Endothelial cell of umbilical vein (primary cell): Measurements from ENCODE around the gene CTBP2. TPM values are rescaled to one million over a fixed set of nuclear protein-coding genes. Genes with fewer than 3 reads are reported as not detected.

Experiments
- BruUV-seq: library from RNA; stranded (reverse); fragments of 400-500 nt; replicated peaks from 2 replicates; lab custom pipeline; 2021; lab: Mats Ljungman, UMichigan
- CTCF ChIA-PET: fragments of 300-600, 350-600 bp; sonication (Branson Sonifier 250); formaldehyde crosslinking; loops from one replicate; lab custom pipeline; 2021; ENCODE audit warnings: antibody characterized with exemption, inconsistent platforms; lab: Charles Lee
- POLR2A ChIA-PET: fragments of 300-600, 350-600 bp; sonication (Branson Sonifier 250); formaldehyde crosslinking; loops from one replicate; lab custom pipeline; 2021; ENCODE audit warnings: antibody characterized with exemption, inconsistent platforms; lab: Charles Lee
- DNase-seq: peaks from one replicate; pipeline ENCODE4 v3.0.0-alpha.2; 2011; ENCODE audit warnings: low read depth, low spot score
- FAIRE-seq: peaks from 2 replicates; lab custom pipeline; 2011; peaks lifted over from hg19 to GRCh38; lab: Jason Lieb, UNC
- H2AFZ ChIP-seq: 2 replicates; pipeline ENCODE4 v1.6.0; 2012; ENCODE audit warnings: low read depth, low read length, control low read depth, inconsistent platforms
- H3K27ac ChIP-seq: 2 replicates; pipeline ENCODE4 v1.5.1; 2011; ENCODE audit warnings: low read depth, mild to moderate bottlenecking, control low read depth, low read length, moderate library complexity; ENCODE audit not compliant: insufficient read depth
- H3K27me3 ChIP-seq, 2 experiments: 2 replicates each; pipeline versions ENCODE4 v1.6.0 to v1.6.1; 2011; ENCODE audit warnings: low read length in 2 of 2, mixed read lengths in 1 of 2; ENCODE audit not compliant: control insufficient read depth in 2 of 2, insufficient read depth in 2 of 2
- H3K36me3 ChIP-seq, 2 experiments: 2 replicates in 1 of 2; 3 replicates in 1 of 2; pipeline ENCODE4 v1.5.1; 2011; ENCODE audit warnings: low read length in 2 of 2, mild to moderate bottlenecking in 1 of 2, moderate library complexity in 1 of 2; ENCODE audit not compliant: control insufficient read depth in 2 of 2, insufficient read depth in 2 of 2; ENCODE audit errors: extremely low read depth in 1 of 2
- H3K4me1 ChIP-seq: 3 replicates; pipeline ENCODE4 v1.5.1; 2011; ENCODE audit warnings: mild to moderate bottlenecking, low read length; ENCODE audit not compliant: control insufficient read depth, insufficient read depth; ENCODE audit errors: extremely low read depth
- H3K4me2 ChIP-seq: 2 replicates; pipeline ENCODE4 v1.6.1; 2011; ENCODE audit warnings: low read length, control low read depth, mixed read lengths; ENCODE audit not compliant: insufficient read depth
- H3K4me3 ChIP-seq, 3 experiments: fragments of 200-600 bp in 1 of 3; sonication (generic), shearing (Covaris generic) in 1 of 3; replicated peaks in 1 of 3; 2 replicates each; pipeline ENCODE4 v1.5.1; 2011 to 2016; ENCODE audit warnings: control low read depth in 3 of 3, low read length in 3 of 3, mild to moderate bottlenecking in 2 of 3, inconsistent platforms in 1 of 3, low read depth in 1 of 3, moderate library complexity in 1 of 3; ENCODE audit not compliant: insufficient read depth in 1 of 3
- H3K79me2 ChIP-seq: 2 replicates; pipeline ENCODE4 v1.6.0; 2012; ENCODE audit warnings: low read length, inconsistent platforms; ENCODE audit not compliant: control insufficient read depth, insufficient read depth
- H3K9ac ChIP-seq: replicated peaks from 2 replicates; pipeline ENCODE3; 2011; ENCODE audit warnings: low read length, control low read depth; ENCODE audit not compliant: insufficient read depth; ENCODE audit errors: extremely low read depth
- H3K9me1 ChIP-seq: replicated peaks from 3 replicates; pipeline ENCODE4 v1.6.0; 2011; ENCODE audit warnings: mild to moderate bottlenecking, low read length; ENCODE audit not compliant: control insufficient read depth, insufficient read depth; ENCODE audit errors: extremely low read depth
- H3K9me3 ChIP-seq: replicated peaks from 2 replicates; pipeline ENCODE4 v1.5.1; 2012; ENCODE audit warnings: low read length, inconsistent platforms; ENCODE audit not compliant: control insufficient read depth, insufficient read depth
- H4K20me1 ChIP-seq: replicated peaks from 2 replicates; pipeline ENCODE3; 2011; ENCODE audit warnings: mild to moderate bottlenecking, low read length; ENCODE audit not compliant: control insufficient read depth, insufficient read depth; ENCODE audit errors: extremely low read depth
- CTCF ChIP-seq, 2 donors: IDR thresholded peaks; 1 replicate in 1 of 2; 2 replicates in 1 of 2; pipeline ENCODE4 v1.5.1; 2011; ENCODE audit warnings: low read length in 2 of 2, mild to moderate bottlenecking in 2 of 2, moderate library complexity in 2 of 2, control low read depth in 1 of 2, inconsistent platforms in 1 of 2, low read depth in 1 of 2; ENCODE audit not compliant: insufficient read depth in 1 of 2; ENCODE audit errors: extremely low read depth in 1 of 2
- EZH2 ChIP-seq: IDR thresholded peaks from 2 replicates; pipeline ENCODE4 v1.6.1; 2012; ENCODE audit warnings: borderline replicate concordance, low read depth, mild to moderate bottlenecking, moderate library complexity, low read length, inconsistent platforms; ENCODE audit not compliant: severe bottlenecking
- FOS ChIP-seq: IDR thresholded peaks from 2 replicates; pipeline ENCODE4 v1.6.1; 2011; ENCODE audit warnings: mild to moderate bottlenecking, low read length, moderate library complexity, borderline replicate concordance; ENCODE audit not compliant: insufficient read depth
- GATA2 ChIP-seq: IDR thresholded peaks from 2 replicates; pipeline ENCODE4 v1.7.0; 2011; ENCODE audit warnings: low read depth, mild to moderate bottlenecking, moderate library complexity, mixed read lengths, low read length; ENCODE audit not compliant: insufficient read length, insufficient read depth
- JUN ChIP-seq: IDR thresholded peaks from 2 replicates; pipeline ENCODE4 v1.6.1; 2011; ENCODE audit warnings: borderline replicate concordance, low read depth; ENCODE audit not compliant: insufficient read length, insufficient read depth
- MAX ChIP-seq: IDR thresholded peaks from 2 replicates; pipeline ENCODE4 v1.6.1; 2011; ENCODE audit not compliant: insufficient read depth, insufficient read length
- MYC ChIP-seq: IDR thresholded peaks from one replicate; pipeline ENCODE4 v1.6.1; 2011; ENCODE audit warnings: mild to moderate bottlenecking, low read depth, low read length
- POLR2A ChIP-seq: IDR thresholded peaks from 2 replicates; pipeline ENCODE4 v1.6.1; 2012; ENCODE audit warnings: low read depth, mild to moderate bottlenecking, control low read depth, low read length
- POLR2AphosphoS5 ChIP-seq: IDR thresholded peaks from 2 replicates; pipeline ENCODE4 v1.6.1; 2012; ENCODE audit warnings: low read depth, mild to moderate bottlenecking, control low read depth, low read length, moderate library complexity; ENCODE audit not compliant: insufficient read depth
- dilution Hi-C: fragments of 300-500 bp; cut with MboI; formaldehyde crosslinking; loops from one replicate; pipeline ENCODE4 v1.15.0; 2019; ENCODE audit warnings: low sequenced_read_pairs; ENCODE audit not compliant: extremely low pct_ligation_motif_present
- intact Hi-C: fragments of 100-400 bp; cut with micrococcal nuclease; formaldehyde crosslinking; loops from one replicate; pipeline ENCODE4 v1.10.0; 2022
- polyA plus RNA-seq, 4 experiments: library from polyadenylated mRNA; depleted of rRNA in 3 of 4; stranded (reverse) in 3 of 4; unstranded in 1 of 4; fragments of >200 nt; gene quantifications; 2 replicates each; pipeline versions ENCODE4 v1.2.1 to v1.2.3, GENCODE V29; 2011 to 2012; ENCODE audit warnings: missing spikeins in 1 of 4
- total RNA-seq: library from RNA; stranded (reverse); gene quantifications from 2 replicates; pipeline ENCODE4 v1.2.3, GENCODE V29; 2021

Gene CTBP2
- total and polyA plus RNA-seq, 2 donors (not counting 3 experiments of a cell fraction or from before 2014, with no cell fraction given): 118 to 128 TPM

DNA sequence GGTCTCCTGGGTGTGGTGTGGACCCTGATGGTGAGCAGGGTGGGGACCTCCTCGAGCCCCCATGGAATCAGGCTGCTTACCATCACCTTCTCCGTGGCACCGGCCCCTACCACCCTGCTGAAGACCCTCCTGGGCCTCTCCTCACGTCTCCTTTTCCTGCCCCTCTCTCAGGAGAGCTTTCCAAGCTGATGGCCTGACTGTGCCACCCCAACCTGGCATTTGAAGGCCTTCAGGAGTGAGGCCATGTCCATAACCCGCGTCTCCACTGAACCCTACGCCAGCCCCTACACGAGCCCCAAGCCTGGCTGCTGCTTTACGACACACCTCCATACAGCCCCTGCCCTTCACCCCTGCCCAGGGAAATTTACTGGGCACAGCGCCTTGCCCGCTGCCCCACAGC lies 163.1 kb downstream of the CTBP2 start:
- TF ChIP-seq CTCF (IDR thresholded peaks at IDR 0.05; ENCODE audit: extremely low read depth in 1 of 2, insufficient read depth in 1 of 2, low read depth in 1 of 2, low read length in 2 of 2): no peak
- no peak for TF ChIP-seq MYC
- no peak for TF ChIP-seq POLR2A
- no peak for TF ChIP-seq FOS
- TF ChIP-seq EZH2: no peak
- TF ChIP-seq JUN: no peak
- no peak for TF ChIP-seq GATA2
- no peak for TF ChIP-seq MAX
- TF ChIP-seq POLR2AphosphoS5: no peak
- no peak for DNase-seq
- intact Hi-C loops (no loop called here), dilution Hi-C loops (no loop called here)
- ChIA-PET CTCF (no interaction called here), POLR2A (no interaction called here)
- FAIRE-seq: no peak
- Histone ChIP-seq H3K36me3 (peaks cover 25 to 76% of the 10 kb centered on the region in 2 experiments), H3K9me3 (no peaks in the 10 kb centered on the region), H3K4me2 (no peak overlapping the region), H3K27ac (no peak overlapping the region), H2AFZ (no peak overlapping the region), H3K9me1 (no peaks in the 10 kb centered on the region), H3K4me1 (no peaks in the 10 kb centered on the region), H3K79me2 (peaks cover 3% of the 10 kb centered on the region), H3K27me3 (no peaks in the 10 kb centered on the region), H3K4me3 (no peak overlapping the region), H4K20me1 (no peaks in the 10 kb centered on the region), H3K9ac (no peak overlapping the region)
- no TSS peak for BruUV-seq
